Myocyte (in vitro differentiated cells): Measurements from ENCODE around the gene NFATC4. TPM values are rescaled to one million over a fixed set of nuclear protein-coding genes. Genes with fewer than 3 reads are reported as not detected.
"Not testable (repeated sequence)": the region's sequence is repeated elsewhere in the genome, so short reads cannot be mapped to it uniquely, and the experiment has no call there.

Source experiments
- DNase-seq: peaks from one replicate; pipeline ENCODE4 v3.0.0-alpha.2; 2012; ENCODE audit warnings: low read depth
- total RNA-seq: library from RNA; depleted of rRNA; stranded (reverse); fragments of >200 nt; gene quantifications from 2 replicates; pipeline ENCODE4 v1.2.3, GENCODE V29; 2014

Gene NFATC4
- total RNA-seq, 1 donor from 2014 or later: 19.4 TPM

- peak; percentile 88 for DNase-seq
Measured at GRCh38 chr14:24366721-24367513, 1.1 kb upstream of the NFATC4 start.

- DNase-seq: no peak
Measured at GRCh38 chr14:24368212-24368561, 203 bp downstream of the NFATC4 start.

- DNase-seq: peak; percentile 63
Measured at GRCh38 chr14:24368562-24369252, 723 bp downstream of the NFATC4 start.

GRCh38 chr14:24369463-24369862 lies 1.5 kb downstream of the NFATC4 start:
- DNase-seq: no peak

- DNase-seq: no peak
Measured at GRCh38 chr14:24369907-24370687, 2.1 kb downstream of the NFATC4 start.

- no peak for DNase-seq
Measured at GRCh38 chr14:24370748-24371147, 2.8 kb downstream of the NFATC4 start.

GRCh38 chr14:24371605-24372004 lies 3.6 kb downstream of the NFATC4 start:
- DNase-seq: not testable (repeated sequence)

GRCh38 chr14:24372701-24373416 lies 4.9 kb downstream of the NFATC4 start:
- no peak for DNase-seq

GRCh38 chr14:24376448-24377070 lies 8.6 kb downstream of the NFATC4 start:
- no peak for DNase-seq

GRCh38 chr14:24377126-24377525 lies 9.1 kb downstream of the NFATC4 start:
- DNase-seq: no peak

GRCh38 chr14:24377657-24378056 lies 9.7 kb downstream of the NFATC4 start:
- DNase-seq: no peak

GRCh38 chr14:24378327-24378726 lies 10.3 kb downstream of the NFATC4 start:
- DNase-seq: no peak

- no peak for DNase-seq
Measured at GRCh38 chr14:24378981-24379906, 11.3 kb downstream of the NFATC4 start.

- DNase-seq: no peak
Measured at GRCh38 chr14:24379907-24380730, 12.1 kb downstream of the NFATC4 start.

- DNase-seq: no peak
Measured at GRCh38 chr14:24381363-24382063, 13.5 kb downstream of the NFATC4 start.

- no peak for DNase-seq
Measured at GRCh38 chr14:24382064-24382371, 14.0 kb downstream of the NFATC4 start.

GRCh38 chr14:24384169-24384568 lies 16.2 kb downstream of the NFATC4 start:
- DNase-seq: no peak

- no peak for DNase-seq
Measured at GRCh38 chr14:24385524-24385923, 17.5 kb downstream of the NFATC4 start.

- DNase-seq: no peak
Measured at GRCh38 chr14:24387009-24387345, 19.0 kb downstream of the NFATC4 start.
